Endothelial cell of hepatic sinusoid (primary cell): ENCODE data around the gene FRAS1.
"Not testable (repeated sequence)": the region's sequence is repeated elsewhere in the genome, so short reads cannot be mapped to it uniquely, and the experiment has no call there.

Source experiments
- in situ Hi-C: cut with HindIII; loops from 2 replicates; pipeline ENCODE4 v1.10.0; 2017; ENCODE audit warnings: low sequenced_read_pairs

FRAS1 gene

GRCh38 chr4:78057600-78058550 is 752 bp downstream of the FRAS1 start:
- in situ Hi-C loops = no loop called here

- in situ Hi-C loops = no loop called here
Observed at GRCh38 chr4:78058591-78059523, 1.7 kb downstream of the FRAS1 start.

GRCh38 chr4:78059524-78059889 is 2.4 kb downstream of the FRAS1 start:
- in situ Hi-C loops = no loop called here

GRCh38 chr4:78059938-78060337 is 2.8 kb downstream of the FRAS1 start:
- in situ Hi-C loops = no loop called here

- in situ Hi-C loops = no loop called here
Observed at GRCh38 chr4:78061939-78062570, 4.9 kb downstream of the FRAS1 start.

GRCh38 chr4:78065508-78066192 is 8.5 kb downstream of the FRAS1 start:
- in situ Hi-C loops = no loop called here

GRCh38 chr4:78068481-78068880 is 11.4 kb downstream of the FRAS1 start:
- in situ Hi-C loops = no loop called here

GRCh38 chr4:78069319-78069718 is 12.2 kb downstream of the FRAS1 start:
- in situ Hi-C loops = no loop called here

GRCh38 chr4:78069859-78070258 is 12.7 kb downstream of the FRAS1 start:
- in situ Hi-C loops = loop anchor here (5.0 kb wide), 1 partner anchor 62 kb away; no protein-coding TSS in a partner anchor

GRCh38 chr4:78070731-78071282 is 13.7 kb downstream of the FRAS1 start:
- in situ Hi-C loops = loop anchor here (5.0 kb wide), 1 partner anchor 61 kb away; no protein-coding TSS in a partner anchor

GRCh38 chr4:78074759-78075158 is 17.6 kb downstream of the FRAS1 start:
- in situ Hi-C loops = loop anchor here (5.0 kb wide), 1 partner anchor 58 kb away; no protein-coding TSS in a partner anchor

GRCh38 chr4:78075986-78076385 is 18.9 kb downstream of the FRAS1 start:
- in situ Hi-C loops = no loop called here

- in situ Hi-C loops = no loop called here
Observed at GRCh38 chr4:78078101-78078500, 21.0 kb downstream of the FRAS1 start.

GRCh38 chr4:78079726-78080430 is 22.8 kb downstream of the FRAS1 start:
- in situ Hi-C loops = no loop called here

GRCh38 chr4:78081541-78081940 is 24.4 kb downstream of the FRAS1 start:
- in situ Hi-C loops = no loop called here

- in situ Hi-C loops = no loop called here
Observed at GRCh38 chr4:78083035-78083434, 25.9 kb downstream of the FRAS1 start.

- in situ Hi-C loops = no loop called here
Observed at GRCh38 chr4:78091534-78091933, 34.4 kb downstream of the FRAS1 start.

- in situ Hi-C loops = not testable (repeated sequence)
Observed at GRCh38 chr4:78092350-78092749, 35.2 kb downstream of the FRAS1 start.

- in situ Hi-C loops = no loop called here
Observed at GRCh38 chr4:78092850-78093249, 35.7 kb downstream of the FRAS1 start.
